ENCODE measurements around the gene PDLIM4. TPM values are rescaled to one million over a fixed set of nuclear protein-coding genes. Genes with fewer than 3 reads are reported as not detected.

Gene PDLIM4
- polyA plus RNA-seq, 1 donor from 2014 or later, result not detected

DNA sequence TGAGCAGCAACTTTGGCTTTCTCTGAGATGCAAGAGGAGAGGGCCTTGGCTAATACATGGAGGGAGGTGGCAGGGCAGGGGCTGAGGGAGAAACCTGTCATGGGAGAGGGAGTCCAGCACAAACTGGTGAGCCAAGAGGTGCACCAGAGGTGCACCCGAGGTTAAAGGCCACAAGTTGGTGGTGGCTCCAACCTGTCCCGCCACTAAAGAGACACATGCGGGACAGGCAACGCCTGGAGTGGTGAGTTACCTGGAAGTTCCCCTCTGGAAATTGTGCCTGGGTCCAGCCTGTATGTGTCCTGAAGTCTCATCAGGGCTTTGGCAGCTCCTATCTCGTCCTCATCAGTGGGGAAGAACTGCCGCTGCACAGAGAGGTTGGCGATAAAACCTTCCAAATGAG lies 43.8 kb upstream of the PDLIM4 start:
- Histone ChIP-seq H3F3A (ENCODE audit: insufficient read depth, low read length, poor library complexity, severe bottlenecking) (no peaks in the 10 kb centered on the region), H3K9me2 (ENCODE audit: insufficient read depth, low read length) (no peaks in the 10 kb centered on the region), H4K20me1 (ENCODE audit: insufficient read depth) (no peaks in the 10 kb centered on the region), H3K27me3 (ENCODE audit: insufficient read depth, low read depth, low read length) (no peaks in the 10 kb centered on the region), H3K9ac (ENCODE audit: low read length) (no peak overlapping the region), H3K9me3 (ENCODE audit: low read length) (no peaks in the 10 kb centered on the region), H3K4me2 (ENCODE audit: low read length) (no peak overlapping the region), H3K36me3 (ENCODE audit: insufficient read depth, low read length) (no peaks in the 10 kb centered on the region), H3K79me2 (replicated peaks; ENCODE audit: insufficient read depth, low read length) (no peaks in the 10 kb centered on the region), H2AFZ (ENCODE audit: low read depth, low read length) (no peak overlapping the region), H3K27ac (ENCODE audit: low read length) (no peak overlapping the region), H3K4me3 (ENCODE audit: low read length) (no peak overlapping the region)
- TF ChIP-seq POLR2AphosphoS5 (IDR thresholded peaks at IDR 0.05) (no peak), EZH2 (IDR thresholded peaks at IDR 0.05; ENCODE audit: borderline replicate concordance, insufficient read depth, low read length, poor library complexity, severe bottlenecking) (no peak), RAD21 (conservative IDR thresholded peaks at IDR 0.05) (no peak), TAF1 (IDR thresholded peaks at IDR 0.05; ENCODE audit: low read depth) (no peak), MXI1 (conservative IDR thresholded peaks at IDR 0.05; ENCODE audit: poor library complexity, severe bottlenecking) (no peak), EP300 (conservative IDR thresholded peaks at IDR 0.05; ENCODE audit: poor library complexity, severe bottlenecking) (no peak), SMC3 (conservative IDR thresholded peaks at IDR 0.05; ENCODE audit: poor library complexity) (no peak)
- TF ChIP-seq, protein P1, sequence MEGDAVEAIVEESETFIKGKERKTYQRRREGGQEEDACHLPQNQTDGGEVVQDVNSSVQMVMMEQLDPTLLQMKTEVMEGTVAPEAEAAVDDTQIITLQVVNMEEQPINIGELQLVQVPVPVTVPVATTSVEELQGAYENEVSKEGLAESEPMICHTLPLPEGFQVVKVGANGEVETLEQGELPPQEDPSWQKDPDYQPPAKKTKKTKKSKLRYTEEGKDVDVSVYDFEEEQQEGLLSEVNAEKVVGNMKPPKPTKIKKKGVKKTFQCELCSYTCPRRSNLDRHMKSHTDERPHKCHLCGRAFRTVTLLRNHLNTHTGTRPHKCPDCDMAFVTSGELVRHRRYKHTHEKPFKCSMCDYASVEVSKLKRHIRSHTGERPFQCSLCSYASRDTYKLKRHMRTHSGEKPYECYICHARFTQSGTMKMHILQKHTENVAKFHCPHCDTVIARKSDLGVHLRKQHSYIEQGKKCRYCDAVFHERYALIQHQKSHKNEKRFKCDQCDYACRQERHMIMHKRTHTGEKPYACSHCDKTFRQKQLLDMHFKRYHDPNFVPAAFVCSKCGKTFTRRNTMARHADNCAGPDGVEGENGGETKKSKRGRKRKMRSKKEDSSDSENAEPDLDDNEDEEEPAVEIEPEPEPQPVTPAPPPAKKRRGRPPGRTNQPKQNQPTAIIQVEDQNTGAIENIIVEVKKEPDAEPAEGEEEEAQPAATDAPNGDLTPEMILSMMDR (IDR thresholded peaks at IDR 0.05; ENCODE audit: poor library complexity, severe bottlenecking), result no peak
- TF ChIP-seq, protein P2, sequence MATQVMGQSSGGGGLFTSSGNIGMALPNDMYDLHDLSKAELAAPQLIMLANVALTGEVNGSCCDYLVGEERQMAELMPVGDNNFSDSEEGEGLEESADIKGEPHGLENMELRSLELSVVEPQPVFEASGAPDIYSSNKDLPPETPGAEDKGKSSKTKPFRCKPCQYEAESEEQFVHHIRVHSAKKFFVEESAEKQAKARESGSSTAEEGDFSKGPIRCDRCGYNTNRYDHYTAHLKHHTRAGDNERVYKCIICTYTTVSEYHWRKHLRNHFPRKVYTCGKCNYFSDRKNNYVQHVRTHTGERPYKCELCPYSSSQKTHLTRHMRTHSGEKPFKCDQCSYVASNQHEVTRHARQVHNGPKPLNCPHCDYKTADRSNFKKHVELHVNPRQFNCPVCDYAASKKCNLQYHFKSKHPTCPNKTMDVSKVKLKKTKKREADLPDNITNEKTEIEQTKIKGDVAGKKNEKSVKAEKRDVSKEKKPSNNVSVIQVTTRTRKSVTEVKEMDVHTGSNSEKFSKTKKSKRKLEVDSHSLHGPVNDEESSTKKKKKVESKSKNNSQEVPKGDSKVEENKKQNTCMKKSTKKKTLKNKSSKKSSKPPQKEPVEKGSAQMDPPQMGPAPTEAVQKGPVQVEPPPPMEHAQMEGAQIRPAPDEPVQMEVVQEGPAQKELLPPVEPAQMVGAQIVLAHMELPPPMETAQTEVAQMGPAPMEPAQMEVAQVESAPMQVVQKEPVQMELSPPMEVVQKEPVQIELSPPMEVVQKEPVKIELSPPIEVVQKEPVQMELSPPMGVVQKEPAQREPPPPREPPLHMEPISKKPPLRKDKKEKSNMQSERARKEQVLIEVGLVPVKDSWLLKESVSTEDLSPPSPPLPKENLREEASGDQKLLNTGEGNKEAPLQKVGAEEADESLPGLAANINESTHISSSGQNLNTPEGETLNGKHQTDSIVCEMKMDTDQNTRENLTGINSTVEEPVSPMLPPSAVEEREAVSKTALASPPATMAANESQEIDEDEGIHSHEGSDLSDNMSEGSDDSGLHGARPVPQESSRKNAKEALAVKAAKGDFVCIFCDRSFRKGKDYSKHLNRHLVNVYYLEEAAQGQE (IDR thresholded peaks at IDR 0.05; ENCODE audit: borderline replicate concordance), result no peak

DNA sequence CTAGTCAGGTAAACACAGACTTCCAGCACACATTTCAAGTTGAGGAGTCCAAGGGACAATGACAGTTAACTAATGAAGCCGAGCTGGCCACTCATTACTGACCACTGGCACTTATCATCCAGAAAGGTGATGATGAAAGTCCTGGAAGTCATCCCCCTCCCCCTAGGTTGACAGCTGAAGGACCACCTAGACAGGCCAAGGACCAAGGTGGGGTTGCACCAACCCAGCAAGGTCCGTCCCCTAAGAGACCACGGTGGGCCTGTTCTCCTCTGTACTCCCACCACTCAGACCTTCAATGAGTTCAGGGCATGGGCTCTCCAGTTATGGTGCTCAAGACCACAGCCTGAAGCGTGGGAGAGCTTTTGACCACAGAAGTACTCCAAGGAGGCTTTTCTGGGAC lies 43.0 kb upstream of the PDLIM4 start:
- H4K20me1 ChIP-seq (ENCODE audit: insufficient read depth), result no peaks in the 10 kb centered on the region
- no peaks in the 10 kb centered on the region for H3F3A ChIP-seq (ENCODE audit: insufficient read depth, low read length, poor library complexity, severe bottlenecking)
- H3K9me3 ChIP-seq (ENCODE audit: low read length), result no peaks in the 10 kb centered on the region
- no peaks in the 10 kb centered on the region for H3K79me2 ChIP-seq (replicated peaks; ENCODE audit: insufficient read depth, low read length)
- H3K4me3 ChIP-seq (ENCODE audit: low read length), result no peak overlapping the region
- no peaks in the 10 kb centered on the region for H3K36me3 ChIP-seq (ENCODE audit: insufficient read depth, low read length)
- no peaks in the 10 kb centered on the region for H3K27me3 ChIP-seq (ENCODE audit: insufficient read depth, low read depth, low read length)
- H3K9me2 ChIP-seq (ENCODE audit: insufficient read depth, low read length), result no peaks in the 10 kb centered on the region
- TF ChIP-seq MXI1 (conservative IDR thresholded peaks at IDR 0.05; ENCODE audit: poor library complexity, severe bottlenecking), result no peak
- no peak for TF ChIP-seq EZH2 (IDR thresholded peaks at IDR 0.05; ENCODE audit: borderline replicate concordance, insufficient read depth, low read length, poor library complexity, severe bottlenecking)
- no peak for TF ChIP-seq EP300 (conservative IDR thresholded peaks at IDR 0.05; ENCODE audit: poor library complexity, severe bottlenecking)
- TF ChIP-seq, protein P2 (IDR thresholded peaks at IDR 0.05; ENCODE audit: borderline replicate concordance), result no peak
- TF ChIP-seq SMC3 (conservative IDR thresholded peaks at IDR 0.05; ENCODE audit: poor library complexity), result no peak
- TF ChIP-seq TAF1 (IDR thresholded peaks at IDR 0.05; ENCODE audit: low read depth), result no peak
- TF ChIP-seq, protein P1 (IDR thresholded peaks at IDR 0.05; ENCODE audit: poor library complexity, severe bottlenecking), result no peak
- no peak for TF ChIP-seq POLR2AphosphoS5 (IDR thresholded peaks at IDR 0.05)
- TF ChIP-seq RAD21 (conservative IDR thresholded peaks at IDR 0.05), result no peak
- H3K9ac ChIP-seq (ENCODE audit: low read length), result no peak overlapping the region
- H2AFZ ChIP-seq (ENCODE audit: low read depth, low read length), result no peak overlapping the region
- no peak overlapping the region for H3K4me2 ChIP-seq (ENCODE audit: low read length)
- no peak overlapping the region for H3K27ac ChIP-seq (ENCODE audit: low read length)

Measured in neural cell (in vitro differentiated cells).